Upper lobe of right lung (tissue), 1 donor: ENCODE data around the gene SRGAP1. TPM values are rescaled to one million over a fixed set of nuclear protein-coding genes. Genes with fewer than 3 reads are reported as not detected.

Source experiments
- ATAC-seq: fragments of 200-7000 bp; cut with Tn5 transposase; one replicate; pipeline ENCODE4 v1.9.1; 2020; ENCODE audit warnings: mild to moderate bottlenecking, moderate library complexity
- DNase-seq: peaks from one replicate; pipeline ENCODE4 v3.0.0-alpha.2; 2020
- H3K27ac ChIP-seq: fragments of 200-600 bp; one replicate; pipeline ENCODE4 v1.8.0; 2022
- H3K27me3 ChIP-seq: fragments of 200-600 bp; one replicate; pipeline ENCODE4 v1.8.0; 2022; ENCODE audit warnings: mild to moderate bottlenecking
- H3K36me3 ChIP-seq: fragments of 200-600 bp; one replicate; pipeline ENCODE4 v1.8.0; 2022
- H3K4me1 ChIP-seq: fragments of 200-600 bp; one replicate; pipeline ENCODE4 v1.8.0; 2022
- H3K4me3 ChIP-seq: fragments of 200-600 bp; one replicate; pipeline ENCODE4 v1.8.0; 2022; ENCODE audit warnings: mild to moderate bottlenecking
- H3K9me3 ChIP-seq: fragments of 200-600 bp; one replicate; pipeline ENCODE4 v1.8.0; 2022
- CTCF ChIP-seq: fragments of 200-600 bp; IDR thresholded peaks from one replicate; pipeline ENCODE4 v1.8.0; 2022; ENCODE audit warnings: antibody characterized with exemption
- intact Hi-C: fragments of 100-400 bp; cut with DNase I; formaldehyde crosslinking; loops from one replicate; pipeline ENCODE4 v1.11.0; 2022
- total RNA-seq: library from RNA; stranded (reverse); fragmentation: NEBNext Ultra II Directional; extraction: Animal tissue kit (Norgen Biotek cat#: 25700); gene quantifications from one replicate; pipeline ENCODE4 v1.2.1, GENCODE V29; 2021
- donor health status: DM: no; HTN: yes; CAD: no; lungs with severe emphysema.

Gene SRGAP1
- total RNA-seq, 1 donor from 2014 or later: 11.4 TPM

- intact Hi-C loops: loop anchor here (10.0 kb wide), 1 partner anchor 338 kb away; no protein-coding TSS in a partner anchor
- DNase-seq: no peak
- H3K27ac ChIP-seq: no peak overlapping the region
Observed at GRCh38 chr12:63846238-63846967, 1.9 kb downstream of the SRGAP1 start.

GRCh38 chr12:63848450-63848849 lies 4.0 kb downstream of the SRGAP1 start:
- DNase-seq: no peak
- no peak for ATAC-seq
- no peaks in the 10 kb centered on the region for H3K4me1 ChIP-seq
- no peak for TF ChIP-seq CTCF
- no peak overlapping the region for H3K27ac ChIP-seq
- intact Hi-C loops: loop anchor here (10.0 kb wide), 1 partner anchor 336 kb away; no protein-coding TSS in a partner anchor
- no peaks in the 10 kb centered on the region for H3K27me3 ChIP-seq
- no peaks in the 10 kb centered on the region for H3K36me3 ChIP-seq
- no peak overlapping the region for H3K4me3 ChIP-seq
- H3K9me3 ChIP-seq: no peaks in the 10 kb centered on the region

More at GRCh38 chr12:63846238-63846967, 1.9 kb downstream of the SRGAP1 start:
- Histone ChIP-seq H3K36me3 (no peaks in the 10 kb centered on the region), H3K4me1 (no peaks in the 10 kb centered on the region), H3K27me3 (no peaks in the 10 kb centered on the region), H3K4me3 (peak overlapping the region; percentile 86), H3K9me3 (no peaks in the 10 kb centered on the region)
- ATAC-seq: no peak
- TF ChIP-seq CTCF: no peak

GRCh38 chr12:63849106-63849620 lies 4.7 kb downstream of the SRGAP1 start:
- ATAC-seq (no peak), DNase-seq (no peak)
- no peaks in the 10 kb centered on the region for H3K4me1 ChIP-seq
- TF ChIP-seq CTCF: no peak
- H3K4me3 ChIP-seq: no peak overlapping the region
- H3K36me3 ChIP-seq: no peaks in the 10 kb centered on the region
- intact Hi-C loops: loop anchor here (10.0 kb wide), 1 partner anchor 336 kb away; no protein-coding TSS in a partner anchor
- H3K27ac ChIP-seq: no peak overlapping the region
- no peaks in the 10 kb centered on the region for H3K9me3 ChIP-seq
- H3K27me3 ChIP-seq: no peaks in the 10 kb centered on the region

GRCh38 chr12:63849641-63850040 lies 5.1 kb downstream of the SRGAP1 start:
- Histone ChIP-seq H3K27ac (no peak overlapping the region), H3K9me3 (no peaks in the 10 kb centered on the region), H3K27me3 (no peaks in the 10 kb centered on the region), H3K4me3 (no peak overlapping the region), H3K4me1 (no peaks in the 10 kb centered on the region), H3K36me3 (no peaks in the 10 kb centered on the region)
- intact Hi-C loops: loop anchor here (10.0 kb wide), 1 partner anchor 335 kb away; no protein-coding TSS in a partner anchor
- TF ChIP-seq CTCF: no peak
- ATAC-seq: no peak
- no peak for DNase-seq

- no peaks in the 10 kb centered on the region for H3K9me3 ChIP-seq
- H3K4me3 ChIP-seq: no peak overlapping the region
- H3K4me1 ChIP-seq: no peaks in the 10 kb centered on the region
- no peak overlapping the region for H3K27ac ChIP-seq
- intact Hi-C loops: no loop called here
- no peaks in the 10 kb centered on the region for H3K36me3 ChIP-seq
- no peaks in the 10 kb centered on the region for H3K27me3 ChIP-seq
- ATAC-seq (no peak), DNase-seq (no peak)
- no peak for TF ChIP-seq CTCF
Observed at GRCh38 chr12:63853978-63854377, 9.5 kb downstream of the SRGAP1 start.
